HG03571 (cell line): ENCODE results near the gene TRDN.
"Not testable (repeated sequence)": the region's sequence is repeated elsewhere in the genome, so short reads cannot be mapped to it uniquely, and the experiment has no call there.

Experiments
- ATAC-seq: cut with Tn5 transposase; IDR thresholded peaks from one replicate; pipeline ENCODE4 v1.9.1; 2021; ENCODE audit not compliant: unreplicated experiment

The TRDN gene

GRCh38 chr6:123565529-123565928 is 71.2 kb downstream of the TRDN start:
- ATAC-seq = no peak

GRCh38 chr6:123564361-123564760 is 72.4 kb downstream of the TRDN start:
- ATAC-seq = no peak

DNA sequence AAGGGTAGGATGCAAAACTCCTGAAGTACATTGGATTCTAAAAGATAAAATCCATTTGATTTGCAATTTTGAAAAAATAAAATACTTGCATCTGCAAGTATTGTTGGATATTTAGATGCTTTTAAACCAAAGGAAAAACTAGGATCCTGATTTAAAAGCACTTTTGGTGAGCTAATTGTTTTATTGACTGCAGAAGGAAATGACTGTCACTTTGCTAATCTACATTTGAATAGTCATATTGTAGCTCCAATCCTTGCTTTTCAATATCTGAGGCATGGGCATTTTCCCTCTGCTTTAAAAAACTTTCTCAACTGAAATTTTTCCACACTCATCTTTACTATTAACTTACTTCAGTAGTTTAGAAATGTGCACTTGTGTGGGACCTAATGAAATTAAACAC is 74.1 kb downstream of the TRDN start:
- ATAC-seq = no peak

DNA sequence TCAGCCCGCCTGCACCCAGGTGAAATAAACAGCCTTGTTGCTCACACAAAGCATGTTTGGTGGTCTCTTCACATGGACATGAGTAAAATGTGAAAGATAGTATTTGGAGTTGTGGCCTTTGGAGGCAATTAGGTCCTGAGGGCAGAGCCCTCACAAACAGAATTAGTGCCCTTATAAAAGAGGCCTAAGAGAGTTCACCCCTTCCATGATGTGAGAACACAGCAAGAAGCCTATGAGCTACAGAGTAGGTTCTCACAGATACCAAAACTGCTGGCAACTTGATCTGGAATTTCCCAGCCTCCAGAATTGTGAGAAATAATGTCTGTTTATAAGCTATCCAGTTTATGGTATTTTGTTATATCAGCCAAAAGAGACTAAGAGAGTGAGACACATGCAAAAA is 74.5 kb downstream of the TRDN start:
- no peak for ATAC-seq

DNA sequence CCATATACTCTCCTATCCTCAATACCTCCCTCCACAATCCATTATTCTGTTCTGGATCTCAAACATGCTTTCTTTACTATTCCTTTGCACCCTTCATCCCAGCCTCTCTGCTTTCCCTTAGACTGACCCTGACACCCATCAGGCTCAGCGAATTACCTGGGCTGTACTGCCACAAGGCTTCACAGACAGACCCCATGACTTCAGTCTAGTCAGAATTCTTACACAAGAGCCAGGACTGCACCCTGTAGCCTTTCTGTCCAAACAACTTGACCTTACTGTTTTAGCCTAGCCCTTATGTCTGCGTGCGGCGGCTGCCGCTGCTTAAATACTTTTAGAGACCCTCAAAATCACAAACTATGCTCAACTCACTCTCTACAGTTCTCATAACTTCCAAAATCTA is 76.9 kb downstream of the TRDN start:
- not testable (repeated sequence) for ATAC-seq

DNA sequence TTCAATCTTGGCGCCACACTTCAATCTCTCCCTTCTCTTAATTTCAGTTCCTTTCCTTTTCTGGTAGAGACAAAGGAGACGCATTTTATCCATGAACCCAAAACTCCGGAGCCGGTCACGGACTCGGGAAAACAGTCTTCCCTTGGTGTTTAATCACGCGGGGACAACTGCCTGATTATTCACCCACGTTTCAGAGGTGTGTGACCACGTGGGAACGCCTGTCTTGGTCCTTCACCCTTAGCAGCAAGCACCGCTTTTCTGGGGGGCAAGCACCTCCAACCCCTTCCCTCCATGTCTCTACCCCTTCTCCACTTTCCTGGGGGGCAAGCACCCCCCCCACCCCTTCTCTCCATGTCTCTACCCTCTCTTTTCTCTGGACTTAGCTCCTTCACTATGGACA is 79.3 kb downstream of the TRDN start:
- ATAC-seq = not testable (repeated sequence)

- ATAC-seq = no peak
Measured at GRCh38 chr6:123551939-123552707, 84.6 kb downstream of the TRDN start.

DNA sequence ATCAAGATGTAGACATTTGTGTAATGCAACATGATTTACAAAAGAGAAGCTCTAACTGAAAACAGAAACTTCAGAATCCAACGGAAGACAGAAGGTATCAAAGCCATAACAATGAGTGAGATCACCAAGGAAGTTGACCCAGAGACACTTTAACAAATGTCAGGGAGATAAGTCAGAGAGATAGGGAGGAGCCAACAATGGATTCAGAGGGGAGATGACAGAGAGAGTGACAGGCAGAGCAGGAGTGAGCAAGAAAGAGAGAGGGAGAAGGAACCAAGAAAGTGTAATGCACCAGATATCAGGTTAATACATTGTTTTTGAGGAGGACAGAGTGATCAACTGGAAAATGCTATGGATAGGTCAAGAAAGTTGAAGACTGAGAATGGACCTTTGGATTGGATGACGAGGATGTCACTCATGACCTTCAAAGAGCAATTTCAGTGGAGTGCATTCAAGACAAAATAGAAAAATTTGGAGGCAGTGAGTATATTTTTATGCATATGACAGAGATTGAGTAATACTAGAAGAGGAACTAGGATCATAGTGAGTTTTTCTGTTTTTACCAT is 86.6 kb downstream of the TRDN start:
- ATAC-seq = no peak

GRCh38 chr6:123549476-123549875 is 87.3 kb downstream of the TRDN start:
- ATAC-seq = no peak

DNA sequence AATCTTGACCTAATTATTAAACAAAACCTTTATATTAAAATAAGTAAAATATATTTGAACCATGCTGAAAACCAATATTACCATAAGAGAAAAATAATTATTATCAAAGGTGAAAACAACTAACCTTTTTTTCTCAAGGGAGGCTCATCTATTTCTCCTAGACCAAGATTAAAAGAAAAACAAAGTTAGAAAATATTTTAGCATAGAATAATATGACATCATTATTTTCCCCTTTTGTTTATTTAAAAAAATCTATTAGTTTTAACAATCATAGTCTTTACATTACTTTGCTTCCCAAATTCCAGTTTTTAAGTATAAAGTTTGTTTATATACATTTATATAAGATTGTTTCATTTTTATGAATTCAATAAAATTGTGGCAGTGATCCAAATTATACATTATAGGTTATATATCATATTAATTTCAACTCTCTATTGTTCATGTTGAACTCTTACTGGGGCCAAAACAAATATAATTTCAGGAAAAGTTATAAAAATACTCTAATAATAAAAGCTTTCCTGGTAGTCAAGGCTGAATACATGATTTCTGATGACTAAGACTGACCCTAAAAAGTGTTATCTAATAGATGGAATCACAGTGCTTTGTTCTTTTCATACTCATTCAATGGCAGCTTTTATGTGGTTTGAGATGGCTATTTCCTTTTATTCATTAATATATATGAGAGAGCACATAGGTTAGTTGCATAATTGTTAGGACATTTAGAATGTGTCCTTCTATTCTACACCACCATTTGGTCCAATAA is 89.4 kb downstream of the TRDN start:
- ATAC-seq = no peak

GRCh38 chr6:123546537-123546936 is 90.2 kb downstream of the TRDN start:
- no peak for ATAC-seq

- ATAC-seq = no peak
Measured at GRCh38 chr6:123541462-123541861, 95.3 kb downstream of the TRDN start.

DNA sequence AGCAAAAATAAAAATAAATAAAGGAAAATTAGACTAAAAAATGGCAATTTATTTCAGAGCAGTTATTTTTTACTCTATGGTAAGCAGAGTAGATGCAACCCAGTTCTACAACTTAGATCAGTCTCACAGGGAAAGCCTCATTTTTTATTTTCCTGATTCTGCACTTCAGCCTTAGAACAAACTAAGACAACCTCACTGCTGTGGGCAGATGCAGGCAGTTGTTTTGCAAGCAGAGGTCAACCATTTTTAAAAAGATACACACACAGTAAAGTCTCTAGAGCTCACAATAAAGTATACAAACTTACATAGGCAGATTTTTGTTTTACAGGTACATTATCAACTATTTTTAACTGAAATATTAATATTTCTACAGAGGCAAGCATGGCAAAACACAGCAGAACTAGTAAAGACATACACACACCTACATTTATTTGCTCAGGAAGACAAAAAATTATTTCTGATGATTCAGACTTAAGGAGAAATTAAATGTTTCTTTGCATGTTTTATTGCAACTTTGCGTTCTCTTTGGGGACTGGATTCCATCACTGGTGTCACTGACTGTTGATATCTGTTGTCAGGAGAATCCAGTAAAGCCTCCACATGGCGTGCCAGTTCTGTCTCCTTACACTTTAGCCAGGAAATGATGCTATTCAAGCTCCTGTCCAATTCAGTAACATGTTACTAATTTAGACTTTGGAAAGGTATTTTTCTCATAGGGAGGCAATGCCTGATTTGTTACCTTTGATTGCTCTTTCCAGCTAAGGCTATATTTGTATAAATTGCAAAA is 102.7 kb downstream of the TRDN start:
- no peak for ATAC-seq

DNA sequence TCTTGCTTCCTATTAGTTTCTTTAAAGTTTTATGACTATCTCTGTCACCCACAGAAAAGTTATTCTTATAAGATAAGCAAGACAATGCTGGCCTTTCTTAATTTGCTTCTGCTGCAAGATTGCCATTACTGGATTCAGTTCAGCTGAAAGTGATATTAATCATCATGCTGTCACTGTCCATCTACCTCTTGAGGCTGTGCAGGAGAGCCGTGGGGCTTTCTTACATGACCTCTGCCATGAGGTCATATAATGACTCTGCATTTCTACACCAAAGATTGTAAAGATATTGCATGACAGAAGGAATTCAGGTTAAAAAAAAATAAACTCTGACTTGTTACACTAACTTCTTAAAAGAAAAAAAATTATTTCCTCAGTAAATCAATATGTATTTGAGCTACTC is 106.9 kb downstream of the TRDN start:
- ATAC-seq = no peak

GRCh38 chr6:123529058-123529457 is 107.7 kb downstream of the TRDN start:
- ATAC-seq = no peak

- ATAC-seq = no peak
Measured at GRCh38 chr6:123527406-123527805, 109.3 kb downstream of the TRDN start.

DNA sequence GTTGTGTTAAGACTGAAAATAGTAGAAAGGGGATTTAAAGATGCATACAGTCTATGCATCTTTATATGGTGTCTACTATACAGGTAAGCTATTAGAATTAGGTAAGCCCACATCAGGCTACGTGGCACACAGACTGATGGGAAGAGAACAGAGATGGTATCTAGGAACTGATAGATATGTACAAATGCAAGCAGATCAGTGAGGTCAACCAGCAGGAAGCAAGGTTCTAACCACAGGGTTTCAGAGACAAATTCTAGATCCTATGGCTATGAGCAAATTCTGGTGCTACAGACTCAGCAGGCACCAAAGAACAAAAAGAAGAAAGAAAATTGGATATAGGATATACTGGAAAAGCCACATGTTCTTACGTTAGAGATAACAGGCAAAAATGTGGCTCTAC is 110.6 kb downstream of the TRDN start:
- no peak for ATAC-seq

DNA sequence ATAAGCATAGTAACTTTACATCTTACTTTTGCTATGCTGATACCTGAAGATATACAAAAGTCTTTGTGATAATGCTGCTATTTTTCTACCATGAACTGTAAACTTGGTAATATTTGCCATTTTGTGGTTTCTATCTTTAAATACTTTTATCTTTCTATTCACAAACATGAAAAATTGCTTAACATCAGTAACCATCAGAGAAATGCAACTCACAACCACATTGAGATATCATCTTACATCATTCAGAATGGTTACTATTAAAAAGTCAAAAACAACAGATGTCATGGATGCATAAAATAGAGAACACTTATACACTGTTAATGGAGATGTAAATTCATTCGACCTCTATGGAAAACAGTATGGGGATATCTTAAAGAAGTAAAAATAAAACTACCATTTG is 112.0 kb downstream of the TRDN start:
- no peak for ATAC-seq

- ATAC-seq = no peak
Measured at GRCh38 chr6:123520217-123520616, 116.5 kb downstream of the TRDN start.

DNA sequence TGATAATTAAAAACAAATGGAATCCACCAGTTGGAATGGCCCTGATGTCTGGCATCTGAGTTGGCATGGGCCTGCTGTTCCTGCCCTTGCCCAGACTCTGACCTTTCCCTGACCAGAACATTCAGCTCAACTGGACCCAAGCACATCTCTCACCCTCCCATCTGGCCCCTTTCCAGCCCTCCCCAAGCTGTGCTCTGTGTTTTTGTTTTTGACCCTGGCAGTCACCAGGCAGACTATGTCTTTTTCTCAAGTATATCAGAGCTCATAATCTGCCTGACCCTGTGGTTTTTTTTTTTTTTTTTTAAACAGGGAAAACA is 117.6 kb downstream of the TRDN start:
- no peak for ATAC-seq

DNA sequence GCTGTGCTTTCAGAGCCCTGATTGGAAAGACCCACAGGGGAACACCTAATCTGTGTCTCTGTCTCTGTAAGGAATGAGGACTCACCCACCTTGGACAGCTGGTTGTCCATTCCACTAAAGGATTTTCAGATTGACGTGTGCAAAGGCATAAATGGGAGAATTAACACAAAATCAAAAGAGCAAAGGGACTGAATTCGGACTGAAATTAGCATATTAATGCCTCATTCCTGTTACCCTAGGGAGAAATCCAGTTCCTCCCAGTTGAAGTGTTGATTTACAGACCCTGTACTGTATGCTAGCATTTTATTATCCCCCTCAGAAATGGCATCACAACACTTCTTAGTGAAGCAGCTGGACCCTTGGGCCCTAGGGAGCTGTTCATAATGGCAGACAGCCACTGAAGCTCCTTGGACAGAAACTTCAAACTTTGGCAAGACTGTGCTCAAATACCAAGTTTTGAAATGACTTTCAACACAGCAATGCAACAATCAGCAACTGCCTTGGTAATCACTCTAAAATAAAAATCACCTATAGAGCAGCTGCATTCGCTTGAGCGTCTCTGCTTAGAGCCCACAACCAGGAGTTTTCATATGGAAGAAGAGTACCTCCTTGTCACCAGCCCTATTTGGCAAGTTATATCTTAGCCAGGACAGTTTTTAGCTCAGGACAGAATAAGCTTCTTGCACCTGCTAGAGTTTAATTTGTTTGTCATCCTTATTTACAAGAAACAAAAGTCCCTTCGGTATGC is 118.1 kb downstream of the TRDN start:
- no peak for ATAC-seq
